ENCODE measurements around the gene SAMD11. TPM values are rescaled to one million over a fixed set of nuclear protein-coding genes. Genes with fewer than 3 reads are reported as not detected.

SAMD11 gene
- total and polyA plus RNA-seq, 2 of the 8 experiments (the other 6 are each of a cell fraction or from before 2014, with no cell fraction given) = 0.18 to 0.30 TPM

DNA sequence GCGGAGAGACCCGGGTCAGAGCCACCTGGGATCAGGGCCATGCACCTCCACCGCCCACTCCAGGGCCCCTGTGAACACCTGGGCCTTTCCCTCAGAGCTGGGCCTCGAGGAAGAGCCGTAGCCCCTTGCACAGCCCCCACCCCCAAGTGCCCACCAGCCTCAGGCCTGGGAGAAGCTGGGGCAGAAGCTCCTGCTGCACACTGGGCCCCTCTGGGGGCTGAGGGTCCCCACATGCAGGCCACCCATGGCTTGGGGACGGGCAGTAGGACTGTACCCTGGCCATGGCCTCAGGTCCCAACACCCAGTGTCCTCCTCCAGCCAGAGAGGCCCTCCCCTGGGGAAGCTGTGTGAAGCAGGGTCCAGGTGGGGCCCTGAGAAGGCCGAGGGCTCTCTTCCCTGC is 28.9 kb downstream of the SAMD11 start (continued):
- TF ChIP-seq, protein P1, sequence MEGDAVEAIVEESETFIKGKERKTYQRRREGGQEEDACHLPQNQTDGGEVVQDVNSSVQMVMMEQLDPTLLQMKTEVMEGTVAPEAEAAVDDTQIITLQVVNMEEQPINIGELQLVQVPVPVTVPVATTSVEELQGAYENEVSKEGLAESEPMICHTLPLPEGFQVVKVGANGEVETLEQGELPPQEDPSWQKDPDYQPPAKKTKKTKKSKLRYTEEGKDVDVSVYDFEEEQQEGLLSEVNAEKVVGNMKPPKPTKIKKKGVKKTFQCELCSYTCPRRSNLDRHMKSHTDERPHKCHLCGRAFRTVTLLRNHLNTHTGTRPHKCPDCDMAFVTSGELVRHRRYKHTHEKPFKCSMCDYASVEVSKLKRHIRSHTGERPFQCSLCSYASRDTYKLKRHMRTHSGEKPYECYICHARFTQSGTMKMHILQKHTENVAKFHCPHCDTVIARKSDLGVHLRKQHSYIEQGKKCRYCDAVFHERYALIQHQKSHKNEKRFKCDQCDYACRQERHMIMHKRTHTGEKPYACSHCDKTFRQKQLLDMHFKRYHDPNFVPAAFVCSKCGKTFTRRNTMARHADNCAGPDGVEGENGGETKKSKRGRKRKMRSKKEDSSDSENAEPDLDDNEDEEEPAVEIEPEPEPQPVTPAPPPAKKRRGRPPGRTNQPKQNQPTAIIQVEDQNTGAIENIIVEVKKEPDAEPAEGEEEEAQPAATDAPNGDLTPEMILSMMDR (IDR thresholded peaks at IDR 0.05; ENCODE audit: control extremely low read depth in 1 of 3, insufficient read depth in 1 of 3, low read depth in 1 of 3, low read length in 3 of 3) = no peak
- no peak for TF ChIP-seq GTF2F1 (IDR thresholded peaks at IDR 0.05; ENCODE audit: borderline replicate concordance, low read depth, low read length)
